Ovary (tissue), 3 donors: Measurements from ENCODE around the gene CPEB4.

Experiments used
- POLR2A ChIP-seq: fragments of 450-650 bp; IDR thresholded peaks from one replicate; pipeline ENCODE4 v1.6.1; 2017; ENCODE audit warnings: antibody characterized with exemption, mild to moderate bottlenecking, moderate library complexity
- TF ChIP-seq, protein P1 (sequence below), 3 donors: fragments of 450-650 bp in 2 of 3; fragments of 200-600 bp in 1 of 3; IDR thresholded peaks; one replicate each; pipeline versions ENCODE4 v1.5.1 to v1.8.0; 2016 to 2022; ENCODE audit warnings: antibody characterized with exemption in 3 of 3, mild to moderate bottlenecking in 1 of 3
- donor health status: DM: no; HTN: no; CAD: no.

DNA sequence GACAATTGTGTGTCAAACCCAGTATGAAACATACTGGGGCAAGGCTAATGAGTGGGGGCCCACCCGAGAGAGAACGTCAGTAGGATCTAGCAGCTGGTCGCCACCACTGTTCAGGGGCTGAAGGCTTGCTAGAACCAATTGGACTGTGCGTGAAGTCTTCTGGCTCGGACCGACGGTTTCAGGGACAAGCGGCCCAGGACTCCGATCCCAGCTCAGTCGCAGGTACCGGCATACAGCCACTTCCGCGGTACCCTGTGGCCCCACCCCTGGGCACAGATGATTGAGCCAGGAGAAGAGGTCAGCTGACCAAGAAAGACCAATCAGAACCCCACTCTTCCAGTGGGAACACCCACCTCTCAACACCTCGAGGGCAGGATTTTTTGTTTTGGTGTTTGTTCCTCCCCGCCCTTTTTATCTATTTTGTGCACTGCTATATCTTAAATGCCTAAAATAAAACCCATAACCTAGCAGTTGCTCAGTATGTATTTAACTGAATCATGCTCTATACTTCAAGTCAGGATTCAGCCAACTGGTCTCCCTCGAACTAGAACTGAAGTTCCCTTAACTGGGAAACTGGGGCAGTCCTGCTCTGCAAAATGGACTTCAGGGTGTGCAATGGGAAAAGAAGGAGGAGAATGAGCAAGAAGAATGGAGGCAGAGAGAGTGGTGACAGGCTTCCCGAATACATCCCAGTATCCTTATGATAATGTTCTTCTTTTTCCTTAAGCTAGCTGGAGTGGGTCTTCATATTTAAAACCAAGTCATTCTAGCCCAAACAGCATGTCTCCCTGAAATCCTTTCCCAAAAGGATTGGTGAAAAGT lies 21.1 kb upstream of the CPEB4 start:
- TF ChIP-seq POLR2A: no peak
- TF ChIP-seq, protein P1, sequence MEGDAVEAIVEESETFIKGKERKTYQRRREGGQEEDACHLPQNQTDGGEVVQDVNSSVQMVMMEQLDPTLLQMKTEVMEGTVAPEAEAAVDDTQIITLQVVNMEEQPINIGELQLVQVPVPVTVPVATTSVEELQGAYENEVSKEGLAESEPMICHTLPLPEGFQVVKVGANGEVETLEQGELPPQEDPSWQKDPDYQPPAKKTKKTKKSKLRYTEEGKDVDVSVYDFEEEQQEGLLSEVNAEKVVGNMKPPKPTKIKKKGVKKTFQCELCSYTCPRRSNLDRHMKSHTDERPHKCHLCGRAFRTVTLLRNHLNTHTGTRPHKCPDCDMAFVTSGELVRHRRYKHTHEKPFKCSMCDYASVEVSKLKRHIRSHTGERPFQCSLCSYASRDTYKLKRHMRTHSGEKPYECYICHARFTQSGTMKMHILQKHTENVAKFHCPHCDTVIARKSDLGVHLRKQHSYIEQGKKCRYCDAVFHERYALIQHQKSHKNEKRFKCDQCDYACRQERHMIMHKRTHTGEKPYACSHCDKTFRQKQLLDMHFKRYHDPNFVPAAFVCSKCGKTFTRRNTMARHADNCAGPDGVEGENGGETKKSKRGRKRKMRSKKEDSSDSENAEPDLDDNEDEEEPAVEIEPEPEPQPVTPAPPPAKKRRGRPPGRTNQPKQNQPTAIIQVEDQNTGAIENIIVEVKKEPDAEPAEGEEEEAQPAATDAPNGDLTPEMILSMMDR (IDR thresholded peaks at IDR 0.05): no peak
